Glutamatergic neuron (in vitro differentiated cells): Measurements from ENCODE around the gene ABCA8. TPM values are rescaled to one million over a fixed set of nuclear protein-coding genes. Genes with fewer than 3 reads are reported as not detected.
"Not testable (repeated sequence)": the region's sequence is repeated elsewhere in the genome, so short reads cannot be mapped to it uniquely, and the experiment has no call there.

Experiments used
- DNase-seq: peaks from one replicate; pipeline ENCODE4 v3.0.0; 2022
- H3K27ac Mint-ChIP-seq: one replicate; pipeline ENCODE4 v1.8.0; 2020; ENCODE audit warnings: mild to moderate bottlenecking, mixed read lengths, inconsistent platforms; ENCODE audit not compliant: unreplicated experiment
- H3K27me3 Mint-ChIP-seq: one replicate; pipeline ENCODE4 v1.8.0; 2020; ENCODE audit warnings: mild to moderate bottlenecking, moderate library complexity, mixed read lengths, inconsistent platforms; ENCODE audit not compliant: unreplicated experiment
- H3K36me3 Mint-ChIP-seq: one replicate; pipeline ENCODE4 v1.8.0; 2020; ENCODE audit warnings: mild to moderate bottlenecking, mixed read lengths, inconsistent platforms; ENCODE audit not compliant: unreplicated experiment
- H3K4me1 Mint-ChIP-seq: one replicate; pipeline ENCODE4 v1.8.0; 2020; ENCODE audit warnings: mild to moderate bottlenecking, low read depth, mixed read lengths, inconsistent platforms; ENCODE audit not compliant: unreplicated experiment
- H3K4me3 Mint-ChIP-seq: one replicate; pipeline ENCODE4 v1.8.0; 2020; ENCODE audit warnings: mild to moderate bottlenecking, mixed read lengths, inconsistent platforms; ENCODE audit not compliant: unreplicated experiment
- H3K9me3 Mint-ChIP-seq: one replicate; pipeline ENCODE4 v1.8.0; 2020; ENCODE audit warnings: mild to moderate bottlenecking, moderate library complexity, mixed read lengths, inconsistent platforms; ENCODE audit not compliant: unreplicated experiment
- long read RNA-seq: library from polyadenylated mRNA; unstranded; transcript quantifications from one replicate; pipeline ENCODE4 v2.0.0, GENCODE V29; 2020; ENCODE audit not compliant: unreplicated experiment
- total RNA-seq: library from RNA; stranded (reverse); fragmentation: NEBNext Ultra II Directional; extraction: Animal tissue kit (Norgen Biotek cat#: 25700); gene quantifications from one replicate; pipeline ENCODE4 v1.2.1, GENCODE V29; 2021; ENCODE audit not compliant: unreplicated experiment
- TF ChIP-seq, protein P1 (sequence below): fragments of 200-600 bp; sonication (generic); IDR thresholded peaks from one replicate; pipeline ENCODE4 v1.5.0; 2021; ENCODE audit not compliant: partially characterized antibody, unreplicated experiment

The ABCA8 gene, protein sequence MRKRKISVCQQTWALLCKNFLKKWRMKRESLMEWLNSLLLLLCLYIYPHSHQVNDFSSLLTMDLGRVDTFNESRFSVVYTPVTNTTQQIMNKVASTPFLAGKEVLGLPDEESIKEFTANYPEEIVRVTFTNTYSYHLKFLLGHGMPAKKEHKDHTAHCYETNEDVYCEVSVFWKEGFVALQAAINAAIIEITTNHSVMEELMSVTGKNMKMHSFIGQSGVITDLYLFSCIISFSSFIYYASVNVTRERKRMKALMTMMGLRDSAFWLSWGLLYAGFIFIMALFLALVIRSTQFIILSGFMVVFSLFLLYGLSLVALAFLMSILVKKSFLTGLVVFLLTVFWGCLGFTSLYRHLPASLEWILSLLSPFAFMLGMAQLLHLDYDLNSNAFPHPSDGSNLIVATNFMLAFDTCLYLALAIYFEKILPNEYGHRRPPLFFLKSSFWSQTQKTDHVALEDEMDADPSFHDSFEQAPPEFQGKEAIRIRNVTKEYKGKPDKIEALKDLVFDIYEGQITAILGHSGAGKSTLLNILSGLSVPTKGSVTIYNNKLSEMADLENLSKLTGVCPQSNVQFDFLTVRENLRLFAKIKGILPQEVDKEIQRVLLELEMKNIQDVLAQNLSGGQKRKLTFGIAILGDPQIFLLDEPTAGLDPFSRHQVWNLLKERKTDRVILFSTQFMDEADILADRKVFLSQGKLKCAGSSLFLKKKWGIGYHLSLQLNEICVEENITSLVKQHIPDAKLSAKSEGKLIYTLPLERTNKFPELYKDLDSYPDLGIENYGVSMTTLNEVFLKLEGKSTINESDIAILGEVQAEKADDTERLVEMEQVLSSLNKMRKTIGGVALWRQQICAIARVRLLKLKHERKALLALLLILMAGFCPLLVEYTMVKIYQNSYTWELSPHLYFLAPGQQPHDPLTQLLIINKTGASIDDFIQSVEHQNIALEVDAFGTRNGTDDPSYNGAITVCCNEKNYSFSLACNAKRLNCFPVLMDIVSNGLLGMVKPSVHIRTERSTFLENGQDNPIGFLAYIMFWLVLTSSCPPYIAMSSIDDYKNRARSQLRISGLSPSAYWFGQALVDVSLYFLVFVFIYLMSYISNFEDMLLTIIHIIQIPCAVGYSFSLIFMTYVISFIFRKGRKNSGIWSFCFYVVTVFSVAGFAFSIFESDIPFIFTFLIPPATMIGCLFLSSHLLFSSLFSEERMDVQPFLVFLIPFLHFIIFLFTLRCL (N-terminal part only)
- not detected for total RNA-seq
- long read RNA-seq: 0 reads

- Mint-ChIP-seq H3K4me3 (no peak within 1 kb of the TSS), H3K27me3 (peaks cover 4% of the 10 kb centered on the region), H3K27ac (no peak within 1 kb of the TSS), H3K9me3 (no peaks in the 10 kb centered on the region), H3K36me3 (no peaks in the 10 kb centered on the region), H3K4me1 (peaks cover 4% of the 10 kb centered on the region)
- TF ChIP-seq, protein P1, sequence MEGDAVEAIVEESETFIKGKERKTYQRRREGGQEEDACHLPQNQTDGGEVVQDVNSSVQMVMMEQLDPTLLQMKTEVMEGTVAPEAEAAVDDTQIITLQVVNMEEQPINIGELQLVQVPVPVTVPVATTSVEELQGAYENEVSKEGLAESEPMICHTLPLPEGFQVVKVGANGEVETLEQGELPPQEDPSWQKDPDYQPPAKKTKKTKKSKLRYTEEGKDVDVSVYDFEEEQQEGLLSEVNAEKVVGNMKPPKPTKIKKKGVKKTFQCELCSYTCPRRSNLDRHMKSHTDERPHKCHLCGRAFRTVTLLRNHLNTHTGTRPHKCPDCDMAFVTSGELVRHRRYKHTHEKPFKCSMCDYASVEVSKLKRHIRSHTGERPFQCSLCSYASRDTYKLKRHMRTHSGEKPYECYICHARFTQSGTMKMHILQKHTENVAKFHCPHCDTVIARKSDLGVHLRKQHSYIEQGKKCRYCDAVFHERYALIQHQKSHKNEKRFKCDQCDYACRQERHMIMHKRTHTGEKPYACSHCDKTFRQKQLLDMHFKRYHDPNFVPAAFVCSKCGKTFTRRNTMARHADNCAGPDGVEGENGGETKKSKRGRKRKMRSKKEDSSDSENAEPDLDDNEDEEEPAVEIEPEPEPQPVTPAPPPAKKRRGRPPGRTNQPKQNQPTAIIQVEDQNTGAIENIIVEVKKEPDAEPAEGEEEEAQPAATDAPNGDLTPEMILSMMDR: no peak
- no peak for DNase-seq
Observed at GRCh38 chr17:68955181-68955841, at the start of gene ABCA8. Gene ABCA8, minus strand, starts transcription at chr17:68955392. Its CDS starts 13,358 bp downstream, at chr17:68942034.

DNA sequence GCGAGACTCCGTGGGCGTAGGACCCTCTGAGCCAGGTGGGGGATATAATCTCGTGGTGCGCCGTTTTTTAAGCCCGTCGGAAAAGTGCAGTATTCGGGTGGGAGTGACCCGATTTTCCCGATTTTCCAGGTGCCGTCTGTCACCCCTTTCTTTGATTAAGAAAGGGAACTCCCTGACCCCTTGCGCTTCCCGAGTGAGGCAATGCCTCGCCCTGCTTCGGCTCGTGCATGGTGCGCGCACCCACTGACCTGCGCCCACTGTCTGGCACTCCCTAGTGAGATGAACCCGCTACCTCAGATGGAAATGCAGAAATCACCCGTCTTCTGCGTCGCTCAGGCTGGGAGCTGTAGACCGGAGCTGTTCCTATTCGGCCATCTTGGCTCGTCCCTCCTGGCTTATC lies 49.6 kb upstream of the ABCA8 start:
- H3K27me3 Mint-ChIP-seq, H3K4me1 Mint-ChIP-seq, H3K36me3 Mint-ChIP-seq, H3K27ac Mint-ChIP-seq, DNase-seq, H3K9me3 Mint-ChIP-seq, H3K4me3 Mint-ChIP-seq: not testable (repeated sequence)

DNA sequence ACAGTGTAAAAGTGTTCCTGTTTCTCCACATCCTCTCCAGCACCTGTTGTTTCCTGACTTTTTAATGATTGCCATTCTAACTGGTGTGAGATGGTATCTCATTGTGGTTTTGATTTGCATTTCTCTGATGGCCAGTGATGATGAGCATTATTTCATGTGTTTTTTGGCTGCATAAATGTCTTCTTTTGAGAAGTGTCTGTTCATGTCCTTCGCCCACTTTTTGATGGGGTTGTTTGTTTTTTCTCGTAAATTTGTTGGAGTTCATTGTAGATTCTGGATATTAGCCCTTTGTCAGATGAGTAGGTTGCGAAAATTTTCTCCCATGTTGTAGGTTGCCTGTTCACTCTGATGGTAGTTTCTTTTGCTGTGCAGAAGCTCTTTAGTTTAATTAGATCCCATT lies 44.6 kb upstream of the ABCA8 start:
- not testable (repeated sequence) for H3K36me3 Mint-ChIP-seq, H3K27ac Mint-ChIP-seq, H3K4me3 Mint-ChIP-seq, DNase-seq, H3K4me1 Mint-ChIP-seq, H3K9me3 Mint-ChIP-seq, H3K27me3 Mint-ChIP-seq

- no peak overlapping the region for H3K4me3 Mint-ChIP-seq
Observed at GRCh38 chr17:68993112-68993511, 37.9 kb upstream of the ABCA8 start.

GRCh38 chr17:68987966-68988365 lies 32.8 kb upstream of the ABCA8 start:
- DNase-seq: no peak
- TF ChIP-seq, protein P1: no peak
- Mint-ChIP-seq H3K9me3 (no peaks in the 10 kb centered on the region), H3K4me1 (no peaks in the 10 kb centered on the region), H3K4me3 (no peak overlapping the region), H3K36me3 (no peaks in the 10 kb centered on the region), H3K27me3 (no peaks in the 10 kb centered on the region), H3K27ac (no peak overlapping the region)

More at GRCh38 chr17:68993112-68993511, 37.9 kb upstream of the ABCA8 start:
- DNase-seq: no peak
- Mint-ChIP-seq H3K27ac (no peak overlapping the region), H3K36me3 (no peaks in the 10 kb centered on the region), H3K9me3 (no peaks in the 10 kb centered on the region), H3K27me3 (no peaks in the 10 kb centered on the region), H3K4me1 (no peaks in the 10 kb centered on the region)
- TF ChIP-seq, protein P1: no peak
